Smooth muscle cell (in vitro differentiated cells): ENCODE data around the gene GRAMD4. TPM values are rescaled to one million over a fixed set of nuclear protein-coding genes. Genes with fewer than 3 reads are reported as not detected.

Source experiments
- DNase-seq: peaks from one replicate; lab custom pipeline; 2025; ENCODE audit not compliant: unreplicated experiment; lab: John Stamatoyannopoulos, UW
- H2AFZ ChIP-seq: fragments of 200-600 bp; sonication (generic); 2 replicates; pipeline ENCODE4 v1.6.0; 2016; ENCODE audit warnings: antibody characterized with exemption, low read depth, mild to moderate bottlenecking
- H3F3A ChIP-seq: fragments of 200-600 bp; sonication (generic); 2 replicates; pipeline ENCODE4 v1.6.0; 2017; ENCODE audit warnings: antibody characterized with exemption, low read depth
- H3K27ac ChIP-seq: fragments of 200-600 bp; sonication (generic); 2 replicates; pipeline ENCODE4 v1.5.1; 2016; ENCODE audit warnings: low read depth, mild to moderate bottlenecking
- H3K27me3 ChIP-seq: fragments of 200-600 bp; sonication (generic); 2 replicates; pipeline ENCODE4 v1.6.1; 2016; ENCODE audit warnings: low read depth, mild to moderate bottlenecking
- H3K36me3 ChIP-seq: fragments of 200-600 bp; sonication (generic); 2 replicates; pipeline ENCODE4 v1.5.1; 2016; ENCODE audit warnings: low read depth
- H3K4me1 ChIP-seq: fragments of 200-600 bp; sonication (generic); 2 replicates; pipeline ENCODE4 v1.5.1; 2016; ENCODE audit warnings: low read depth
- H3K4me2 ChIP-seq: fragments of 200-600 bp; sonication (generic); 2 replicates; pipeline ENCODE4 v1.6.0; 2016; ENCODE audit warnings: mild to moderate bottlenecking
- H3K4me3 ChIP-seq: fragments of 200-600 bp; sonication (generic); 2 replicates; pipeline ENCODE4 v1.5.1; 2016; ENCODE audit warnings: mild to moderate bottlenecking
- H3K79me2 ChIP-seq: fragments of 200-600 bp; sonication (generic); 2 replicates; pipeline ENCODE4 v1.6.0; 2016; ENCODE audit warnings: low read depth, mild to moderate bottlenecking
- H3K9ac ChIP-seq: fragments of 200-600 bp; sonication (generic); 2 replicates; pipeline ENCODE4 v1.6.0; 2016; ENCODE audit warnings: low read depth
- H3K9me3 ChIP-seq: fragments of 200-600 bp; sonication (generic); replicated peaks from 2 replicates; pipeline ENCODE4 v1.5.1; 2016; ENCODE audit warnings: low read depth
- H4K20me1 ChIP-seq: fragments of 200-600 bp; sonication (generic); 2 replicates; pipeline ENCODE4 v1.6.0; 2016; ENCODE audit warnings: low read depth
- WGBS: methylation state at CpG from one replicate; pipeline ENCODE4 v1.1.7; 2016; ENCODE audit warnings: low lambda C conversion rate; 5-methylcytosine and 5-hydroxymethylcytosine counted together
- polyA plus RNA-seq: library from polyadenylated mRNA; unstranded; fragments of >200 nt; fragmentation: Nextera tagmentation; extraction: Ambion mirVana; gene quantifications from 2 replicates; pipeline ENCODE4 v1.2.1, GENCODE V29; 2016
- total RNA-seq: library from RNA; depleted of rRNA; stranded (reverse); fragments of >200 nt; gene quantifications from 2 replicates; pipeline ENCODE4 v1.2.3, GENCODE V29; 2014
- TF ChIP-seq, protein P1 (sequence below): fragments of 200-600 bp; sonication (generic); IDR thresholded peaks from 2 replicates; pipeline ENCODE4 v1.5.1; 2017; ENCODE audit warnings: borderline replicate concordance, mild to moderate bottlenecking, antibody characterized with exemption; ENCODE audit not compliant: insufficient read depth, poor library complexity, severe bottlenecking

Gene GRAMD4
- total and polyA plus RNA-seq, 2 experiments from 2014 or later: 14.5 to 16.6 TPM

DNA sequence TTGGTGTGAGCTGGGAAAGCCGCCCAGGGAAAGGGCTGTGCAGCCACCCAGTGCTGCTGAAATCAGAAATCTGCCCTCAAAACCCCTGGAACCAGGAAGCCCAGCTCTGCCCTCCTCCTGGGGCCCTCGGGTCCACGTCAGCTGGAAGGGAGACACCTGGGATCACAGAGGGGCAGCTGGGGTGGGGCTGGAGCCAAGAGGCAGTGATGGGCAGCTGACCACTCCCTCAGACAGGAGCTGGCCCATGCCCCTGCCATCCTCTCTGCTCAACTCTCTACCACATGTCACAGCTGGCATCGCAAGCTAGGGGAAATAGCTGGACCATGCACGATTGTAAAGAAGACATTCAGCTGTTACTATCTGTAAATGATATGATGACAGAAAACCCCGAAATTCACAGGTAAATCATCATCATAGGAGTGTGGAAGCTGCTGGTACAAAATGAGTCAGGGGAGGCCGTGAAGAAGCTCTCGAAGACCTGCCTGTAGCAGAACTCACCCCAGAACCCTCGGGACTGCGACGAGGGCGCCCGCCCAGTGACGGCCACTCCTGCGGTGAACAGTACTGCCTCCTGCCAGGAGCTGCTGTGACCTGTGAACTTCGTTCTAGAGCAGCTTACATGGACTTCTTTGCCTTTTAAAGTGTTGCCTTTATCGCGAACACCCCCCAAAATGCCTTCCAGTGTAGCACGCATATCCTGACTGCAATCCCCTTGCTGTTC, 62.0 kb downstream of the GRAMD4 start:
- H3K79me2 ChIP-seq: no peaks in the 10 kb centered on the region
- H3K9ac ChIP-seq: no peak overlapping the region
- H4K20me1 ChIP-seq: no peaks in the 10 kb centered on the region
- H3K4me1 ChIP-seq: no peaks in the 10 kb centered on the region
- no peaks in the 10 kb centered on the region for H3K9me3 ChIP-seq
- H3K27me3 ChIP-seq: no peaks in the 10 kb centered on the region
- no peaks in the 10 kb centered on the region for H3F3A ChIP-seq
- no peak overlapping the region for H3K27ac ChIP-seq
- H3K36me3 ChIP-seq: no peaks in the 10 kb centered on the region
- H2AFZ ChIP-seq: no peak overlapping the region
- no peak for DNase-seq
- H3K4me3 ChIP-seq: no peak overlapping the region
- TF ChIP-seq, protein P1, sequence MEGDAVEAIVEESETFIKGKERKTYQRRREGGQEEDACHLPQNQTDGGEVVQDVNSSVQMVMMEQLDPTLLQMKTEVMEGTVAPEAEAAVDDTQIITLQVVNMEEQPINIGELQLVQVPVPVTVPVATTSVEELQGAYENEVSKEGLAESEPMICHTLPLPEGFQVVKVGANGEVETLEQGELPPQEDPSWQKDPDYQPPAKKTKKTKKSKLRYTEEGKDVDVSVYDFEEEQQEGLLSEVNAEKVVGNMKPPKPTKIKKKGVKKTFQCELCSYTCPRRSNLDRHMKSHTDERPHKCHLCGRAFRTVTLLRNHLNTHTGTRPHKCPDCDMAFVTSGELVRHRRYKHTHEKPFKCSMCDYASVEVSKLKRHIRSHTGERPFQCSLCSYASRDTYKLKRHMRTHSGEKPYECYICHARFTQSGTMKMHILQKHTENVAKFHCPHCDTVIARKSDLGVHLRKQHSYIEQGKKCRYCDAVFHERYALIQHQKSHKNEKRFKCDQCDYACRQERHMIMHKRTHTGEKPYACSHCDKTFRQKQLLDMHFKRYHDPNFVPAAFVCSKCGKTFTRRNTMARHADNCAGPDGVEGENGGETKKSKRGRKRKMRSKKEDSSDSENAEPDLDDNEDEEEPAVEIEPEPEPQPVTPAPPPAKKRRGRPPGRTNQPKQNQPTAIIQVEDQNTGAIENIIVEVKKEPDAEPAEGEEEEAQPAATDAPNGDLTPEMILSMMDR: no peak
- 92% methylated on average over 19 of the region's 19 CpGs for WGBS
- H3K4me2 ChIP-seq: no peak overlapping the region

DNA sequence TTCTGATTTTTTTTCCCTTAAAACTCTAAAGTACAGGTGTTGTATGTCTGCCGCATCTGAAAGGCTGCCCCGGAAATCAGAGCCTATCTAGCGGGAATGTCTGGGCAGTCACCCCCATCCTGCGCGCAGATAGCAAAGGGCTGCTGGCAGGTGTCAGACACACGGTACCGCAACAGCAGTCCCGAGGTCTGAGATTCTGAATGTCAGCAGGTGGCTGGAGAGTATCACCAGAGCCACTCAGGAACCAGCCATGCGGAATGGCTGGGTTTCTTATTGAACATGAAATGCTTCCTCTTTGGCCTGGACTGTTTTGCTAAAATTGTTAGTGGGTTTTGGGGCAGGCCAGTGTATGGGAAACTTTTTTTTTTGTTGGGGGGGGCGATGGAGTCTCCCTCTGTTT, 64.5 kb downstream of the GRAMD4 start:
- no peak overlapping the region for H3K27ac ChIP-seq
- H3K9me3 ChIP-seq: no peaks in the 10 kb centered on the region
- DNase-seq: no peak
- H4K20me1 ChIP-seq: no peaks in the 10 kb centered on the region
- H3K4me3 ChIP-seq: no peak overlapping the region
- no peak overlapping the region for H3K4me2 ChIP-seq
- no peaks in the 10 kb centered on the region for H3K79me2 ChIP-seq
- no peaks in the 10 kb centered on the region for H3K4me1 ChIP-seq
- TF ChIP-seq, protein P1: no peak
- no peaks in the 10 kb centered on the region for H3K27me3 ChIP-seq
- no peaks in the 10 kb centered on the region for H3K36me3 ChIP-seq
- no peak overlapping the region for H2AFZ ChIP-seq
- WGBS: 93% methylated on average over 10 of the region's 10 CpGs
- H3K9ac ChIP-seq: no peak overlapping the region
- no peaks in the 10 kb centered on the region for H3F3A ChIP-seq

DNA sequence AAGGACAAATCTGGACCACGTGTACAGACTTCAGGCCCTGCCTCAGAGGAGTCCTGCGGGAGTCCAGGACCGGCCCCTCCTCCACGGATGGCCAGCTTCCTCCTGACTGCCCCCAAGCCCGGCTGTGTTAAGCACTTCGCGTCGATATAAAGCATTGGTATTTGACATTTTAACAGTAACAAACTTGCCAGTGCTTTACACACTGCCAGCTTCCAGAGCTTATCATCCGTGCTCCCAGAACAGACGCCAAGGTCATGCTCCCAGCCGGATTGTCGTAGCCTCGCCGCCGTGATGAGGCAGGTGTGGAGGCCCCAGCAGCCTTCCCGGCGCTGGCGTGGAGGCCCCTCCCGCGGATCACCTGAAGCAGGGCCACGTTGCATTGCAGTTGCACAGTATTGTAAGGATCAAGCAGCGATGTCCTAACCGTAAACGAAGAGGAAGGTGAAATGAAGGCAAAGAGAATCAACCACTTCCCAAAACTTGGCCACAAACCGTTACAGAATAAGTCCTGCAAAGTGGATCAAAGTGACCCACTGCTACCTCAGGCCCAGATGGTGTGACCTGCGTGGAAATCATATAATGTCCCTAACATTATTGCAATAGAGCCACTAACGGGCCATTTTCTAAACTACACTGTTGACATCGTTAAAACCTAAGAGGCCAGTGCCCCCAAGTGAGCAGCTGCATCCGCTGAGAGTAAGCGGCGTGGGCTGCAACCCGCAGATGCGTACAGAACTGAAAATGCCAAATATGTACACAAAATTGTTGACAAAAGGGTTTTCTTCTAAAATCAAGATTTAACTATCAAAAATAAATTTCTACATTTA, 66.2 kb downstream of the GRAMD4 start:
- no peak for DNase-seq
- no peaks in the 10 kb centered on the region for H4K20me1 ChIP-seq
- H3K4me1 ChIP-seq: no peaks in the 10 kb centered on the region
- H3K27ac ChIP-seq: no peak overlapping the region
- no peaks in the 10 kb centered on the region for H3F3A ChIP-seq
- peaks cover 7% of the 10 kb centered on the region for H3K36me3 ChIP-seq
- no peaks in the 10 kb centered on the region for H3K9me3 ChIP-seq
- no peaks in the 10 kb centered on the region for H3K79me2 ChIP-seq
- TF ChIP-seq, protein P1: no peak
- no peaks in the 10 kb centered on the region for H3K27me3 ChIP-seq
- H3K9ac ChIP-seq: no peak overlapping the region
- H3K4me2 ChIP-seq: no peak overlapping the region
- WGBS: 95% methylated on average over 33 of the region's 33 CpGs
- H2AFZ ChIP-seq: no peak overlapping the region
- no peak overlapping the region for H3K4me3 ChIP-seq

DNA sequence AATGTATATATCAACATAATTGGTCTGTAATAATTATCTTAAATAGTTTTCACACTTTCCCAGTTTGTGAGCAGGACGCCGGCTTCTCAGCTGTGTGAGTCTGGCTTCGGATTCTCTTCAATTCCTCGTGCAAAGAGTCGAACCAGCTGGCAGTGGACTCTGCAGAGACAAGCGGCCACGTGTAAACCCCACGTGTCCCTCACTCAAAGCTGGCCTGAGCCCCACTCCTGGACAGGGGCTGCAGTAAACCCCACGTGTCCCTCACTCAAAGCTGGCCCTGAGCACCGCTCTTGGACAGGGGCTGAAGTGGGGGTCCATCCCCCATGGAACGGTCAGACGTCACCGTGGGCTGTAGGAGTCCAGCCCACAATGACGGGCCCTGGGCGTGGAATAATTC, 66.9 kb downstream of the GRAMD4 start:
- no peak overlapping the region for H3K4me2 ChIP-seq
- H4K20me1 ChIP-seq: no peaks in the 10 kb centered on the region
- H3K36me3 ChIP-seq: peaks cover 7% of the 10 kb centered on the region
- no peaks in the 10 kb centered on the region for H3K4me1 ChIP-seq
- TF ChIP-seq, protein P1: no peak
- H3K27me3 ChIP-seq: no peaks in the 10 kb centered on the region
- no peaks in the 10 kb centered on the region for H3F3A ChIP-seq
- no peak for DNase-seq
- H3K27ac ChIP-seq: no peak overlapping the region
- H3K9ac ChIP-seq: no peak overlapping the region
- no peak overlapping the region for H3K4me3 ChIP-seq
- no peak overlapping the region for H2AFZ ChIP-seq
- H3K79me2 ChIP-seq: no peaks in the 10 kb centered on the region
- 94% methylated on average over 15 of the region's 15 CpGs for WGBS
- H3K9me3 ChIP-seq: no peaks in the 10 kb centered on the region
